ENCODE data around the gene MAGI2. TPM values are rescaled to one million over a fixed set of nuclear protein-coding genes. Genes with fewer than 3 reads are reported as not detected.
"Not testable (repeated sequence)": the region's sequence is repeated elsewhere in the genome, so short reads cannot be mapped to it uniquely, and the experiment has no call there.

The MAGI2 gene
- total RNA-seq, 2 experiments from 2014 or later, result 0.09 to 0.19 TPM

GRCh38 chr7:78588393-78588792 is 865.1 kb downstream of the MAGI2 start:
- DNase-seq, result no peak
- no peak for ATAC-seq
- Mint-ChIP-seq H3K36me3 (no peaks in the 10 kb centered on the region), H3K4me3 (no peak overlapping the region), H3K27ac (no peak overlapping the region), H3K4me1 (no peaks in the 10 kb centered on the region), H3K9me3 (ENCODE audit: low read depth) (peaks cover 3% of the 10 kb centered on the region), H3K27me3 (no peaks in the 10 kb centered on the region)
- CTCF ChIA-PET, result no interaction called here

- H3K4me1 Mint-ChIP-seq, result no peaks in the 10 kb centered on the region
- DNase-seq (no peak), ATAC-seq (no peak)
- H3K9me3 Mint-ChIP-seq (ENCODE audit: low read depth), result peaks cover 3% of the 10 kb centered on the region
- no peak overlapping the region for H3K27ac Mint-ChIP-seq
- H3K27me3 Mint-ChIP-seq, result no peaks in the 10 kb centered on the region
- no peaks in the 10 kb centered on the region for H3K36me3 Mint-ChIP-seq
- no peak overlapping the region for H3K4me3 Mint-ChIP-seq
- CTCF ChIA-PET, result no interaction called here
Measured at GRCh38 chr7:78587443-78588044, 865.9 kb downstream of the MAGI2 start.

- H3K36me3 Mint-ChIP-seq, result no peaks in the 10 kb centered on the region
- CTCF ChIA-PET, result no interaction called here
- ATAC-seq (no peak), DNase-seq (no peak)
- H3K4me3 Mint-ChIP-seq, result no peak overlapping the region
- H3K4me1 Mint-ChIP-seq, result no peaks in the 10 kb centered on the region
- no peaks in the 10 kb centered on the region for H3K27me3 Mint-ChIP-seq
- H3K27ac Mint-ChIP-seq, result no peak overlapping the region
- H3K9me3 Mint-ChIP-seq (ENCODE audit: low read depth), result peaks cover 3% of the 10 kb centered on the region
Measured at GRCh38 chr7:78585980-78586379, 867.5 kb downstream of the MAGI2 start.

DNA sequence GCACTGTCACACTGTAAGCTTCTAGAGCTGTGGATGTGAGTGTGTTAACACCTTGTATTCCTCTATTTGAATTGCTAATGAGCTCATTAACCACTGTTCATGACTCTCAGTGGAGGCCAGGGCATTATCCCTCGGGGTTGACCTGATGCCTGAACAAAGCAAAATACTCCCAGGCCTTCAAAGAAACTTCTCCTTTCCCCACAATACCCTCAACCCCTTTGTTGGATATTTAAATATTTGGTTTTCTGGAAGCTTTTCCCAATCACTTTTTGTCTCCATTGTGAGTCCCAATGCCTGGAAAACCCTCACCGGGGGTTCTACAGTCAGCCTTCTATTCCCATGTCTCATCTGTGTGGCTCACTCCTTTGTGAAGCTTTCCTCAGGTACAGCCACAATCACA is 874.8 kb downstream of the MAGI2 start:
- no peak for ATAC-seq
- no peak overlapping the region for H3K4me3 Mint-ChIP-seq
- peaks cover 3% of the 10 kb centered on the region for H3K9me3 Mint-ChIP-seq (ENCODE audit: low read depth)
- DNase-seq, result no peak
- CTCF ChIA-PET, result no interaction called here
- no peaks in the 10 kb centered on the region for H3K36me3 Mint-ChIP-seq
- H3K27me3 Mint-ChIP-seq, result no peaks in the 10 kb centered on the region
- no peak overlapping the region for H3K27ac Mint-ChIP-seq
- no peaks in the 10 kb centered on the region for H3K4me1 Mint-ChIP-seq

- H3K27me3 Mint-ChIP-seq; H3K4me1 Mint-ChIP-seq; DNase-seq; H3K4me3 Mint-ChIP-seq; H3K36me3 Mint-ChIP-seq; H3K27ac Mint-ChIP-seq; ATAC-seq; H3K9me3 Mint-ChIP-seq (ENCODE audit: low read depth); CTCF ChIA-PET: not testable (repeated sequence)
Measured at GRCh38 chr7:78577174-78577952, 876.1 kb downstream of the MAGI2 start.

- Mint-ChIP-seq H3K36me3 (no peaks in the 10 kb centered on the region), H3K4me3 (no peak overlapping the region), H3K9me3 (ENCODE audit: low read depth) (no peaks in the 10 kb centered on the region), H3K27me3 (no peaks in the 10 kb centered on the region), H3K4me1 (no peaks in the 10 kb centered on the region), H3K27ac (no peak overlapping the region)
- ATAC-seq (no peak), DNase-seq (no peak)
- CTCF ChIA-PET, result no interaction called here
Measured at GRCh38 chr7:78576236-78576635, 877.2 kb downstream of the MAGI2 start.

- Mint-ChIP-seq H3K4me3 (no peak overlapping the region), H3K27me3 (no peaks in the 10 kb centered on the region), H3K4me1 (no peaks in the 10 kb centered on the region), H3K27ac (no peak overlapping the region), H3K36me3 (no peaks in the 10 kb centered on the region), H3K9me3 (ENCODE audit: low read depth) (no peaks in the 10 kb centered on the region)
- no peak for DNase-seq
- CTCF ChIA-PET, result no interaction called here
- ATAC-seq, result no peak
Measured at GRCh38 chr7:78571292-78571691, 882.2 kb downstream of the MAGI2 start.

- no peaks in the 10 kb centered on the region for H3K36me3 Mint-ChIP-seq
- H3K4me1 Mint-ChIP-seq, result no peaks in the 10 kb centered on the region
- ATAC-seq (no peak), DNase-seq (no peak)
- no peaks in the 10 kb centered on the region for H3K9me3 Mint-ChIP-seq (ENCODE audit: low read depth)
- no peak overlapping the region for H3K4me3 Mint-ChIP-seq
- CTCF ChIA-PET, result no interaction called here
- H3K27me3 Mint-ChIP-seq, result no peaks in the 10 kb centered on the region
- no peak overlapping the region for H3K27ac Mint-ChIP-seq
Measured at GRCh38 chr7:78568690-78569089, 884.8 kb downstream of the MAGI2 start.

DNA sequence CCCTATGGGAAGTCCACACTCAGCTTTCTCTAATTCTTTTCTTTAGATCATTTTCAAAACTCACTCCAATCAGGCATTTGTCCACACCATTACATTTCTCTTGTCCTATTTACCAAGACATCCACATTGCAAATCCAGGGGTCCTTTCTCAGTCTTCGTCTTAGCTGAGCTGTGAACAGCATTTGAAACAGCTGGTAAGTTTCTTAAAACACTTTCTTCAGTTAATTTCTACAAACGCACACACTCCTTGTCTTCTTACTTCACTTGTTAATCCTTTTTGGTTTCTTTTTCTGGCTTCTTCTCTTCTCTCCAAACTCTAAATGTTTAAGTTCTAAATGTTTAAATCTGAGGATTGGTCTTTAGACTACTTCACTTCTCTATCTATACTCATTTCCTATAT is 885.6 kb downstream of the MAGI2 start:
- CTCF ChIA-PET, result no interaction called here
- no peak for ATAC-seq
- Mint-ChIP-seq H3K4me3 (no peak overlapping the region), H3K9me3 (ENCODE audit: low read depth) (no peaks in the 10 kb centered on the region), H3K4me1 (no peaks in the 10 kb centered on the region), H3K36me3 (no peaks in the 10 kb centered on the region), H3K27ac (no peak overlapping the region), H3K27me3 (no peaks in the 10 kb centered on the region)
- DNase-seq, result no peak

DNA sequence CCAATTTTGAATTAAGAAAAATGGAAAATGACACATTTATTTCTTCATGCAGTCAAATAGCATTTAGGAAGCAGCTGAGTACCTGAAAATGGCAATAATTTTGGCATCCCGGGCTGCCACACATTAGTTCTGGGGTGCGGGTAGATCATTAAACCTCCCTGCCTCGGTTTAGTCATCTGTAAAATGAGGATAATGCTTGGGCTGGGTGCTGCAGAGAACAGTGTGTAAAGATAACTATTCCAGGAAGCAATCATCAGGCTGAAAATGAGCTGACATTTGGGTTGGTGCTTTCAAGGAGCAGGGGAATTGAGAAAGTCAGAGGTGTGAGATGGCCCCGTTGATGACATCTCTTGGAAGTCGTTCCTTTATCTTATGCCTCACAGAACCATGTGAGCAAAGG is 887.7 kb downstream of the MAGI2 start:
- Mint-ChIP-seq H3K27ac (no peak overlapping the region), H3K27me3 (no peaks in the 10 kb centered on the region), H3K36me3 (no peaks in the 10 kb centered on the region), H3K9me3 (ENCODE audit: low read depth) (no peaks in the 10 kb centered on the region), H3K4me1 (no peaks in the 10 kb centered on the region), H3K4me3 (no peak overlapping the region)
- ATAC-seq, result no peak
- CTCF ChIA-PET, result no interaction called here
- no peak for DNase-seq

- CTCF ChIA-PET, result no interaction called here
Measured at GRCh38 chr7:78563191-78563590, 890.3 kb downstream of the MAGI2 start.

GRCh38 chr7:78562191-78562590 is 891.3 kb downstream of the MAGI2 start:
- Mint-ChIP-seq H3K4me1 (no peaks in the 10 kb centered on the region), H3K36me3 (no peaks in the 10 kb centered on the region), H3K27me3 (no peaks in the 10 kb centered on the region), H3K4me3 (no peak overlapping the region), H3K9me3 (ENCODE audit: low read depth) (no peaks in the 10 kb centered on the region), H3K27ac (no peak overlapping the region)
- DNase-seq, result no peak
- ATAC-seq, result no peak
- CTCF ChIA-PET, result no interaction called here

More at GRCh38 chr7:78563191-78563590, 890.3 kb downstream of the MAGI2 start:
- Mint-ChIP-seq H3K36me3 (no peaks in the 10 kb centered on the region), H3K27me3 (no peaks in the 10 kb centered on the region), H3K4me1 (no peaks in the 10 kb centered on the region), H3K27ac (no peak overlapping the region), H3K4me3 (no peak overlapping the region), H3K9me3 (ENCODE audit: low read depth) (no peaks in the 10 kb centered on the region)
- DNase-seq (no peak), ATAC-seq (no peak)

GRCh38 chr7:78558566-78558965 is 894.9 kb downstream of the MAGI2 start:
- H3K4me3 Mint-ChIP-seq, result no peak overlapping the region
- DNase-seq, result no peak
- ATAC-seq, result no peak
- H3K27me3 Mint-ChIP-seq, result no peaks in the 10 kb centered on the region
- no peaks in the 10 kb centered on the region for H3K9me3 Mint-ChIP-seq (ENCODE audit: low read depth)
- CTCF ChIA-PET, result no interaction called here
- H3K36me3 Mint-ChIP-seq, result no peaks in the 10 kb centered on the region
- H3K27ac Mint-ChIP-seq, result no peak overlapping the region
- H3K4me1 Mint-ChIP-seq, result no peaks in the 10 kb centered on the region

GRCh38 chr7:78543976-78544375 is 909.5 kb downstream of the MAGI2 start:
- no peak for ATAC-seq

More at GRCh38 chr7:78543976-78544375, 909.5 kb downstream of the MAGI2 start:
- H3K9me3 Mint-ChIP-seq (ENCODE audit: low read depth), result no peaks in the 10 kb centered on the region
- no peaks in the 10 kb centered on the region for H3K36me3 Mint-ChIP-seq
- H3K4me3 Mint-ChIP-seq, result no peak overlapping the region
- no peaks in the 10 kb centered on the region for H3K27me3 Mint-ChIP-seq
- no peak overlapping the region for H3K27ac Mint-ChIP-seq
- CTCF ChIA-PET, result no interaction called here
- DNase-seq, result no peak
- no peaks in the 10 kb centered on the region for H3K4me1 Mint-ChIP-seq

All from activated CD8-positive, alpha-beta memory T cell treated with anti-CD3 and anti-CD28 coated beads, Interleukin-2, amount 10 ng/mL, durations not matched to agents 7 days and 5 days (primary cell).